MG63 (cell line): Measurements from ENCODE around the gene VWA3B. TPM values are rescaled to one million over a fixed set of nuclear protein-coding genes. Genes with fewer than 3 reads are reported as not detected.
"Not testable (repeated sequence)": the region's sequence is repeated elsewhere in the genome, so short reads cannot be mapped to it uniquely, and the experiment has no call there.

Source experiments
- DNase-seq: peaks from one replicate; pipeline ENCODE4 v3.0.0-alpha.2; 2020
- H3K27me3 ChIP-seq: fragments of 250-450 bp; sonication (Bioruptor Pico); 2 replicates; pipeline ENCODE4 v1.5.1; 2020; ENCODE audit warnings: mild to moderate bottlenecking, moderate library complexity
- H3K36me3 ChIP-seq: fragments of 250-450 bp; sonication (Bioruptor Pico); 2 replicates; pipeline ENCODE4 v1.5.1; 2020; ENCODE audit warnings: mild to moderate bottlenecking, moderate library complexity
- H3K4me3 ChIP-seq: fragments of 250-450 bp; sonication (Bioruptor Pico); 2 replicates; pipeline ENCODE4 v1.5.1; 2020; ENCODE audit warnings: mild to moderate bottlenecking, moderate library complexity
- H3K9me3 ChIP-seq: fragments of 250-450 bp; sonication (Bioruptor Pico); 2 replicates; pipeline ENCODE4 v1.5.1; 2020; ENCODE audit warnings: mild to moderate bottlenecking, moderate library complexity
- total RNA-seq: library from RNA; depleted of rRNA; stranded (reverse); fragments of >200 nt; shearing (Covaris generic); gene quantifications from 2 replicates; pipeline ENCODE4 v1.2.3, GENCODE V29; 2014; ENCODE audit warnings: low replicate concordance

Gene VWA3B
- total RNA-seq, 1 experiment from 2014 or later, result not detected

DNA sequence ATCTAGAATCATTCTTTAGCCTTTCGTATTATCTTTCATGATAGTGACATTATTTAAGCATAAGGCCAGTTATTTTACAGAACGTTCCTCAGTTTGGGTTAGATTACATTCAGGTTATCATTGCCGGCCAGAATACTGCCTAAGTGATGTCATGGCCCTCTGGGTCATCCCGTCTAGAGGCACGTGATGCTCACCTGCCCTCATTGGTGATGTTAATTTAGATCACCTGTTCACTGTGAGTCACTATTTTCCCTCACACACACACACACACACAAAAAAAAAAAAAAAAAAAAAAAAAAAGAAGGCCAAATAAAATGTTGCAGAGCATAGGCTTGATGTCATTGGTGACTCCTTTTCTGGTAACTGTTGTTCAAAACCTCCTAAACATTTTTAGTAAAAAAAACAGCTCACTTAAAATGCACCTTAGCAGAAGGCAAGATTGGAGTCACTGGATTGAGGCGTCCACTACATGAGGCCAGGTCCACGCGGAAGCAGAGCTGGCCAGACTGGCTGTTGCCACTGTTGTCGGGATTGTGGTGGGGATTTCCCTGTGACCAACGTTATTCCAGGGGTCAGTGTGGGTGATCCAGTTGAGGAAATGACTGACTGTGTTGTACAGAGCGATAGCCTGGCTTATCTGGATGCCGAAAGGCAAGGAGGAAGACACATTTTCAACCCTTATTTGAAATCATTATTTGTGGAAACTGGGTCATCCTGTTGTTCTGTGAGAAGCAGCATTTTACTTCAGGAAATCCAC is 207.1 kb downstream of the VWA3B start:
- H3K9me3 ChIP-seq, result no peaks in the 10 kb centered on the region
- DNase-seq, result no peak
- H3K36me3 ChIP-seq, result no peaks in the 10 kb centered on the region
- no peaks in the 10 kb centered on the region for H3K27me3 ChIP-seq
- H3K4me3 ChIP-seq, result no peak overlapping the region

DNA sequence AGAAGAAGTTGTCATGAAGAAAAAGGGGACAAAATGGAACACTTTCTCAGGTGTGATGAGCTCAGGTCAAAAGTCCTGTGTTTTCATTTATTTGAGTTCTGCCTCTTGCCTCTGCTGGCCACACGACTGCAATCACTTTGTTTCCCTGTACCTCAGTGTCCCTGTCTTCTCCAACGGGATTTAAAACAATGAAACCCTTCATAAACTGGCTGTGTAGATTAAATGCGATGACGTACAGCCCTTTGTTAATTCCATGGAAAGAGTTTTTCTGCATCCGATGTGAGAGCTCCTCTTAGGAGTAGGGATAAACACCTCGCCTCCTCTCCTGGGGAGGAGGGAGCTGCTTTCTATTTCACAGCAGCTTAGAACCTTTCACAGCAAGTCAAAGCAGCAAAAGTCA is 207.7 kb downstream of the VWA3B start:
- Histone ChIP-seq H3K36me3 (no peaks in the 10 kb centered on the region), H3K27me3 (no peaks in the 10 kb centered on the region), H3K9me3 (no peaks in the 10 kb centered on the region), H3K4me3 (no peak overlapping the region)
- no peak for DNase-seq

- DNase-seq, result no peak
- Histone ChIP-seq H3K4me3 (no peak overlapping the region), H3K27me3 (no peaks in the 10 kb centered on the region), H3K36me3 (no peaks in the 10 kb centered on the region), H3K9me3 (no peaks in the 10 kb centered on the region)
Measured at GRCh38 chr2:98295275-98295674, 208.3 kb downstream of the VWA3B start.

- DNase-seq, result no peak
- Histone ChIP-seq H3K36me3 (no peaks in the 10 kb centered on the region), H3K4me3 (no peak overlapping the region), H3K9me3 (no peaks in the 10 kb centered on the region), H3K27me3 (no peaks in the 10 kb centered on the region)
Measured at GRCh38 chr2:98295721-98296414, 208.9 kb downstream of the VWA3B start.

DNA sequence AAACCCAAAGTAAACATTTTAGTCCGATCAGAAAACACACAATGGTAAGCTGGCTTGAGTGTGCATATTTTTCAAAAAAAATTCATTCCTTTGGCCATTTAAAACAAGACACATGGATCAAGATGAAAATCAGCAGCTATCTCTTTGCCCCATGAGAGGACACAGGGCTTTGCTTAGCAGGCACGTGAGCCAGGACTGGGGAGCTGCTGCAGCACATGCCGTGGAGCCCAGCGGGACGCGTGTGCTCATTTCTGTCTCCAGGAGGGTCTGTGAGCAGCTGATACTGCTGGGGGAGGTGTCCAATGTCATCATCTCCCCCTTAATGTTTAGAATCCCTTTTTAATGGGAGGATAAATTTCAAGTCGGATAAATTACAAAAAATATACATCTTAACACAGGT is 209.5 kb downstream of the VWA3B start:
- no peak for DNase-seq
- Histone ChIP-seq H3K36me3 (no peaks in the 10 kb centered on the region), H3K9me3 (no peaks in the 10 kb centered on the region), H3K27me3 (no peaks in the 10 kb centered on the region), H3K4me3 (no peak overlapping the region)

- H3K27me3 ChIP-seq, result no peaks in the 10 kb centered on the region
- DNase-seq, result no peak
- no peaks in the 10 kb centered on the region for H3K36me3 ChIP-seq
- H3K4me3 ChIP-seq, result no peak overlapping the region
- H3K9me3 ChIP-seq, result no peaks in the 10 kb centered on the region
Measured at GRCh38 chr2:98297817-98298682, 211.1 kb downstream of the VWA3B start.

DNA sequence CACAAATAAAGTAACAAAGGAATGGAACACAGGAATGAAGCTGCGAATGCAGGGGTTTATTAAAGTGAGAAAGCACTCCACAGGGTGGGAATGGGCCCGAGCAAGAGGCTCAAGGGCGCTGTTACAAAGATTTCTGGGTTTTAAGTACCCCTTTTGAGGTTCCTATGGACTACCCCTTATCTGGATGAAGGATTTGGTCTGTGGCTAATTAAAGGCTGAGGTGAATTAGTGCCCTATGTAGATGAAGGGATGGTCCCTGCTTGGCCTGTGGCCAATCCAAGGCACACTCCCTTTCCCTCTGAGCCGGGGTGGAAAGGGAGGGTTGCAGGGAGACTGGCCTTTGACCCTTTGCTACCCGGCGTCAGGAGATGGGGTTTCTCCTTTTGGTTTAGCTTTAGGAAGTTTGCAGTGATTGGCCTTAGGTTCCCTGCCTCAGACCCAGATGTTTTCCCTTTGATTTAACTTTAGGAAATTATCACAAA is 211.8 kb downstream of the VWA3B start:
- DNase-seq, result no peak
- Histone ChIP-seq H3K9me3 (no peaks in the 10 kb centered on the region), H3K27me3 (no peaks in the 10 kb centered on the region), H3K4me3 (no peak overlapping the region), H3K36me3 (no peaks in the 10 kb centered on the region)

DNA sequence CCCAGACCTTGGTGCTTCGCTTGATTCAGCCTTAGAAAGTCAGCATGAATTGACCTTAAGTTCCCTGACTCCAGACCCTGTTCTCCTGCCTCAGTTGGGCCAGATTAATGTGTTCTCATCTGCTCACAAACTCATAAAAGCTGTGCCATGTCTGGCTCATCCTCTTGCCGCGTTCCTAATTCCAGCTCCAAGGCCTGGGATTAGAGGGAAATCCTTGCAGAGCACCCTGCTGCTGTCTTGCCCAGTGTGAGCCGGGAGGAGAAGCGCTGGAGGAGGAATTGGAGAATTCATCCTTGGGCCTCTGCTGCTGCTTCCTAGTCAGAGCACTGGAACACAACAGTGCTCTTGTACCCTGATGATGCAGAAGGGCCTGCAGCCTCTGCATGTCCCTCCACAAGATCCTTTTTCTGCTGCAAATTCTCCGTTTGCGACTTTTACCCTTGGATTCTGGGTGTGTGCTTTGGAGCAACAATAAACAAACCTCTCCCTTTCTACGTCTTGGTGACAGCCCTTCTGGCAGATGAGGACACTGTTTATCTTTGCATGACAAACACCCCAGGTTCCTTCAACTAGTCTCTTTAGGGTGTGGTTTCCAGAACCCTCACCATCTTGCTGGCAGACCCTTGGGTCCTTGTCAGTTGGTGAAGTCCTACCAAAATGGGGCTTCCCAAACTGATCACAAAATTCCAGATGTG is 212.4 kb downstream of the VWA3B start:
- Histone ChIP-seq H3K27me3 (no peaks in the 10 kb centered on the region), H3K9me3 (no peaks in the 10 kb centered on the region), H3K4me3 (no peak overlapping the region), H3K36me3 (no peaks in the 10 kb centered on the region)
- no peak for DNase-seq

- no peak for DNase-seq
- Histone ChIP-seq H3K9me3 (no peaks in the 10 kb centered on the region), H3K27me3 (no peaks in the 10 kb centered on the region)
Measured at GRCh38 chr2:98300141-98300874, 213.3 kb downstream of the VWA3B start.

GRCh38 chr2:98301469-98301868 is 214.5 kb downstream of the VWA3B start:
- H3K9me3 ChIP-seq, result no peaks in the 10 kb centered on the region
- H3K27me3 ChIP-seq, result no peaks in the 10 kb centered on the region
- no peak overlapping the region for H3K4me3 ChIP-seq
- no peak for DNase-seq
- no peaks in the 10 kb centered on the region for H3K36me3 ChIP-seq

More at GRCh38 chr2:98300141-98300874, 213.3 kb downstream of the VWA3B start:
- Histone ChIP-seq H3K36me3 (no peaks in the 10 kb centered on the region), H3K4me3 (no peak overlapping the region)

DNA sequence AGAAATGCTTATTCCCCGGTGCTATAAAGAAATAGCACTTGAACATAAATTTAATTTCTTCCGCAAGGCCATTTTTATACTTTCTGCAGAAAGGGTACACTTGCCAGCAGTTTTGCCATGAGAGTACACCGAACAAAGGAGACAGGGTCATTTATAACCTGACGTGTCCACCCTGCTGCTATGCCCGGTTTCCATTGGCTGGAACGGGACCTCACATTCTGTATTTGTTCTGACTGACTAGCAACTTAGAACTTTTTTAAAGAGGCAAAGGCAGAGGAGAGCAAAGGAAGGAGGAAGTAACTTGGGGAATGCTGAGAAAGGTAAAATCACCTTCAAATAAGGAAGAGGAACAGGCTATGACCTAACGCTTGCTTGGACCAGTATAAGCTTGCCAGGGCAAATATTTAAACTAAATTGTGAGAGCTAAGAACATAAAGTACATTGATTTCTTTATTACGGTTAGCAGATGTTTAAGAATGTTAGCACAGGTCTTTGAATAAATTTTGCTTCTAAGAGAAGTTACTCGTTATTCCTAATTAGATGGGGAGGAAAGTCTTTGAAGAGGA is 220.2 kb downstream of the VWA3B start:
- not testable (repeated sequence) for H3K27me3 ChIP-seq, DNase-seq, H3K36me3 ChIP-seq, H3K4me3 ChIP-seq, H3K9me3 ChIP-seq

GRCh38 chr2:98308068-98308467 is 221.1 kb downstream of the VWA3B start:
- H3K36me3 ChIP-seq, result no peaks in the 10 kb centered on the region
- DNase-seq, result no peak
- H3K4me3 ChIP-seq, result no peak overlapping the region
- no peaks in the 10 kb centered on the region for H3K27me3 ChIP-seq
- no peaks in the 10 kb centered on the region for H3K9me3 ChIP-seq

GRCh38 chr2:98308532-98308931 is 221.6 kb downstream of the VWA3B start:
- Histone ChIP-seq H3K4me3 (no peak overlapping the region), H3K9me3 (no peaks in the 10 kb centered on the region), H3K36me3 (no peaks in the 10 kb centered on the region), H3K27me3 (no peaks in the 10 kb centered on the region)
- no peak for DNase-seq

- no peaks in the 10 kb centered on the region for H3K27me3 ChIP-seq
- no peaks in the 10 kb centered on the region for H3K9me3 ChIP-seq
- no peak for DNase-seq
- no peaks in the 10 kb centered on the region for H3K36me3 ChIP-seq
- H3K4me3 ChIP-seq, result no peak overlapping the region
Measured at GRCh38 chr2:98309580-98309979, 222.6 kb downstream of the VWA3B start.

DNA sequence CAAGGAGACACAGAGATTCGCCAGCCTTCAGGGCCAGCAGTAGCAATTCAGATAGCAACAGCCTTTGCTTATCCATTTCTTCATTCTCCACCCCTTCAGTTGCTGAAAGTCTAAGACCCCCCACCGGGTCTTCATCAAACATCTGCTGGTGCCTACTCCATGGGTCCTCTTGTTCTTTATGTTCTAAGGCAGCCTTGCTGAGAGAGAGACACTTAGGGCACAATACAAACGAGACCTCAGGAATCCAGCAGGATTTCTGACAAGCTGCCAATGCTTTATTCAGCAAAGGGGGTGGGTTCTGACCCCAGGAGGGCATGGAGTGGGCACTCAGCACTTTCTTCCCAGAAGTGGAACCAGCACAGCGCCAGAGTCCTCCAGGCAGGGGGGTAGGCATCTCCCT is 223.0 kb downstream of the VWA3B start:
- no peaks in the 10 kb centered on the region for H3K9me3 ChIP-seq
- DNase-seq, result no peak
- H3K4me3 ChIP-seq, result no peak overlapping the region
- H3K27me3 ChIP-seq, result no peaks in the 10 kb centered on the region
- no peaks in the 10 kb centered on the region for H3K36me3 ChIP-seq

DNA sequence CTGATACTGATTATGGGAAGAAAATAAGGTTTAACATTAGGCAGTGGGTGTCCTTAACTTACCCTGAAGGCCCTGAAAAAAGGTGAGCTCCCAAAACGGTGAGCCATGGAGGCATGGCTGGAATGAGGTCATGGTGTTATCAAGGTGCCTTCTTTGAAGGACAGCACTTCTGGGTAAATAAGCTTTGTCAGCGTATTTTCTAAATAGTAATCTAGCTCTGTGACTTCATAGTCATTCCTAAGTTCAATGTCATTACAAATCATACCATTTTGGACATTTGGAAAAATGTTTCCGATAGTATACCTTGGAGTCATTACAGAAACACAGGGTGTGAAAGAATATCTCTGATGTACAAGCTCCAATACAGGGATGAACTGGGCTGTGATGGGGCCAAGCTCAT is 224.1 kb downstream of the VWA3B start:
- DNase-seq, result no peak
- no peaks in the 10 kb centered on the region for H3K9me3 ChIP-seq
- H3K27me3 ChIP-seq, result no peaks in the 10 kb centered on the region
- no peak overlapping the region for H3K4me3 ChIP-seq
- no peaks in the 10 kb centered on the region for H3K36me3 ChIP-seq
